HL-60 (cell line): ENCODE data around the gene EXOC4.

Experiments used
- DNase-seq, 2 experiments: peaks; one replicate each; pipeline ENCODE4 v3.0.0-alpha.2; 2010 to 2020; ENCODE audit warnings: low read depth in 1 of 2, low spot score in 1 of 2
- H3K27ac ChIP-seq: fragments of 250-450 bp; sonication (Bioruptor Pico); replicated peaks from 2 replicates; pipeline ENCODE4 v1.5.1; 2020; ENCODE audit warnings: mild to moderate bottlenecking, moderate library complexity
- H3K27me3 ChIP-seq: fragments of 250-450 bp; sonication (Bioruptor Pico); 2 replicates; pipeline ENCODE4 v1.5.1; 2021; ENCODE audit warnings: mild to moderate bottlenecking, moderate library complexity; ENCODE audit not compliant: insufficient read depth, poor library complexity, severe bottlenecking
- H3K4me3 ChIP-seq: replicated peaks from 2 replicates; pipeline ENCODE4 v1.5.1; 2011; ENCODE audit warnings: mild to moderate bottlenecking, control low read depth, low read length; ENCODE audit not compliant: insufficient read depth
- GABPA ChIP-seq: IDR thresholded peaks from 2 replicates; pipeline ENCODE4 v1.6.1; 2012; ENCODE audit warnings: low read depth
- POLR2AphosphoS5 ChIP-seq: IDR thresholded peaks from 2 replicates; pipeline ENCODE4 v1.6.1; 2012; ENCODE audit warnings: low read depth
- SPI1 ChIP-seq: IDR thresholded peaks from 2 replicates; pipeline ENCODE4 v1.6.1; 2012; ENCODE audit warnings: low read depth, mild to moderate bottlenecking, borderline replicate concordance
- TF ChIP-seq, protein P1 (sequence below): IDR thresholded peaks from 2 replicates; pipeline ENCODE4 v1.6.1; 2012; ENCODE audit warnings: low read depth; ENCODE audit not compliant: insufficient replicate concordance
- TF ChIP-seq, protein P2 (sequence below): IDR thresholded peaks from one replicate; pipeline ENCODE4 v1.5.1; 2011; ENCODE audit warnings: low read length, control low read depth, inconsistent platforms; ENCODE audit not compliant: insufficient read depth

The EXOC4 gene

DNA sequence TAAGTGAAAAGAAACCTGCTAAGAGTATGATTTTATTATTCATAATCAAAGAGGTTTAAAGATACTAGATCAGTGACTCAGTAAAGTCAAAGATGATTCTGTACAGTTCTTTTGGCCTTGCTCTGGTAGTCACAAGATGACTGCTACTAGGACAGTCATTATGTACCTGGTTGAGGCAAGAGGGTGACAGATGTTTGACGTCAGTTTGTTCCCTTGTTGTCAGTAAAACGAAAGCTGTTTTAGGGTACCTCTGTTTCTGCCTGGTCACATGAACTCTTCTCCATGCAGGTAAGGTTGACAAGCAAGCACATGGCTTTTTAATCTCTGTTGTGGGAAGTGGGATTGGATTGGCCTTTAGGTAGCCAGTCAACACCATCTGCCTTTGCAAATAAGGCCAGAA is 308.0 kb downstream of the EXOC4 start:
- Histone ChIP-seq H3K27me3 (no peaks in the 10 kb centered on the region), H3K27ac (no peak overlapping the region), H3K4me3 (no peak overlapping the region)
- DNase-seq = no peak
- TF ChIP-seq, protein P1, sequence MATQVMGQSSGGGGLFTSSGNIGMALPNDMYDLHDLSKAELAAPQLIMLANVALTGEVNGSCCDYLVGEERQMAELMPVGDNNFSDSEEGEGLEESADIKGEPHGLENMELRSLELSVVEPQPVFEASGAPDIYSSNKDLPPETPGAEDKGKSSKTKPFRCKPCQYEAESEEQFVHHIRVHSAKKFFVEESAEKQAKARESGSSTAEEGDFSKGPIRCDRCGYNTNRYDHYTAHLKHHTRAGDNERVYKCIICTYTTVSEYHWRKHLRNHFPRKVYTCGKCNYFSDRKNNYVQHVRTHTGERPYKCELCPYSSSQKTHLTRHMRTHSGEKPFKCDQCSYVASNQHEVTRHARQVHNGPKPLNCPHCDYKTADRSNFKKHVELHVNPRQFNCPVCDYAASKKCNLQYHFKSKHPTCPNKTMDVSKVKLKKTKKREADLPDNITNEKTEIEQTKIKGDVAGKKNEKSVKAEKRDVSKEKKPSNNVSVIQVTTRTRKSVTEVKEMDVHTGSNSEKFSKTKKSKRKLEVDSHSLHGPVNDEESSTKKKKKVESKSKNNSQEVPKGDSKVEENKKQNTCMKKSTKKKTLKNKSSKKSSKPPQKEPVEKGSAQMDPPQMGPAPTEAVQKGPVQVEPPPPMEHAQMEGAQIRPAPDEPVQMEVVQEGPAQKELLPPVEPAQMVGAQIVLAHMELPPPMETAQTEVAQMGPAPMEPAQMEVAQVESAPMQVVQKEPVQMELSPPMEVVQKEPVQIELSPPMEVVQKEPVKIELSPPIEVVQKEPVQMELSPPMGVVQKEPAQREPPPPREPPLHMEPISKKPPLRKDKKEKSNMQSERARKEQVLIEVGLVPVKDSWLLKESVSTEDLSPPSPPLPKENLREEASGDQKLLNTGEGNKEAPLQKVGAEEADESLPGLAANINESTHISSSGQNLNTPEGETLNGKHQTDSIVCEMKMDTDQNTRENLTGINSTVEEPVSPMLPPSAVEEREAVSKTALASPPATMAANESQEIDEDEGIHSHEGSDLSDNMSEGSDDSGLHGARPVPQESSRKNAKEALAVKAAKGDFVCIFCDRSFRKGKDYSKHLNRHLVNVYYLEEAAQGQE = no peak
- TF ChIP-seq SPI1 (no peak), GABPA (no peak), POLR2AphosphoS5 (no peak)
- TF ChIP-seq, protein P2, sequence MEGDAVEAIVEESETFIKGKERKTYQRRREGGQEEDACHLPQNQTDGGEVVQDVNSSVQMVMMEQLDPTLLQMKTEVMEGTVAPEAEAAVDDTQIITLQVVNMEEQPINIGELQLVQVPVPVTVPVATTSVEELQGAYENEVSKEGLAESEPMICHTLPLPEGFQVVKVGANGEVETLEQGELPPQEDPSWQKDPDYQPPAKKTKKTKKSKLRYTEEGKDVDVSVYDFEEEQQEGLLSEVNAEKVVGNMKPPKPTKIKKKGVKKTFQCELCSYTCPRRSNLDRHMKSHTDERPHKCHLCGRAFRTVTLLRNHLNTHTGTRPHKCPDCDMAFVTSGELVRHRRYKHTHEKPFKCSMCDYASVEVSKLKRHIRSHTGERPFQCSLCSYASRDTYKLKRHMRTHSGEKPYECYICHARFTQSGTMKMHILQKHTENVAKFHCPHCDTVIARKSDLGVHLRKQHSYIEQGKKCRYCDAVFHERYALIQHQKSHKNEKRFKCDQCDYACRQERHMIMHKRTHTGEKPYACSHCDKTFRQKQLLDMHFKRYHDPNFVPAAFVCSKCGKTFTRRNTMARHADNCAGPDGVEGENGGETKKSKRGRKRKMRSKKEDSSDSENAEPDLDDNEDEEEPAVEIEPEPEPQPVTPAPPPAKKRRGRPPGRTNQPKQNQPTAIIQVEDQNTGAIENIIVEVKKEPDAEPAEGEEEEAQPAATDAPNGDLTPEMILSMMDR = no peak

DNA sequence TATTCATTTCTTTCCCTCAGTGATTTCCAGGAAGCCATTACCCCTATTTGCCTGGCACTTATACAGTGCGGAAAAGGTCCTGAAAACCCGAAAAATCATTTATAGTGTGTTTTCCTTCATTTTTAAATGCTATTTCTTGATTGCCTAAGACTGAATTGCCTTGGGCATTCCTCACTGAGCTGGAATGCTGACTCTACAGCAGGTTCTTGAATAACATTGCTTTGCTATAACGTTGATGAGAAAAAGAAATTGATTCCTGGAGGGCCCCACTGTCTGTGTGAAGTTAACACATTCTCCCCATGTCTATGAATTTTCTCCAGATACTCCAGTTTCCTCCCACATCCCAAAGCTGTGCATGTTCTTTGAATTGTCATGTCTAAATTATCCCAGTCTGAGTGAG is 308.5 kb downstream of the EXOC4 start:
- TF ChIP-seq, protein P2 = no peak
- TF ChIP-seq POLR2AphosphoS5 = no peak
- Histone ChIP-seq H3K27ac (no peak overlapping the region), H3K27me3 (no peaks in the 10 kb centered on the region), H3K4me3 (no peak overlapping the region)
- no peak for DNase-seq

DNA sequence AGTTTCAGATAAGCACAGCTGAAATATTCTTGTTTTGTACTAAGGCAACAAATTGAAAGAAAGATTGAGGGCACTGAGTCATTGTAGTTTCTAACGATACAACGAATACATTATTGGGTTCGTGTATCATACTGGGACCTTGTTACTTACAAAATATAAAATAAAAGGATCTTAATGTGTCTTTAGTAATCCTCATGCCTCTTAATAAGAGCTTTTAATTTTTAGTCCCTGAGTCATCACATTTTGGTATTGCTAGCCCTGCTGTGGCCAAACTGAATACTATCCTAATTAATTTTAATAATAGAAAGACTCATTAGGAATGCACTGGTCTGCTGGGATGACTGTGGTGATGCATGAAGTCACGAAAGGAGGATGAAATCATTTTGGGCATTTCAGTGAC is 309.7 kb downstream of the EXOC4 start:
- Histone ChIP-seq H3K27ac (no peak overlapping the region), H3K27me3 (no peaks in the 10 kb centered on the region), H3K4me3 (no peak overlapping the region)
- TF ChIP-seq, protein P1 = no peak
- DNase-seq = no peak

DNA sequence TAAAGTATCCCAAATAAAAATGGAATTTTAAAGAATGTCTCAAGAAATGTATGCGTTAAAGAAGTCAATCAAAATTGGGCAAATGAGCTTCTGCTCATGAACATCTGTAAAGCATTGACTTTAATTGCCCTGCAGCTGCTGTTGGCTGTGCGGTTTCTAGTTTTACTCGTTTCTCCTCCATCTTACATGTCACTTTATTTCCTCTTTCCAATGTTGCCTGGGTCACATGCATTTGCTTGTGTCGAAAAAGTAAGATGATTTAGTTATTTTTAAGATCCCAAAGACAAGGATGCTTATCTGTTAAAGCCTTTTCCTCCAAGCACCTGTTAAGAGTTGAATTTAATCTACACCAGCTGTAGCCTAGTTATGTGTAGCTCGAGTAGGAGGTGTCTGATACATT is 310.4 kb downstream of the EXOC4 start:
- no peaks in the 10 kb centered on the region for H3K27me3 ChIP-seq
- TF ChIP-seq, protein P2 = no peak
- no peak for TF ChIP-seq GABPA
- no peak for TF ChIP-seq POLR2AphosphoS5
- no peak for TF ChIP-seq SPI1
- TF ChIP-seq, protein P1 = no peak
- no peak overlapping the region for H3K4me3 ChIP-seq
- DNase-seq = no peak
- H3K27ac ChIP-seq = no peak overlapping the region
